ENCODE data around the gene KNCN.

KNCN gene

DNA sequence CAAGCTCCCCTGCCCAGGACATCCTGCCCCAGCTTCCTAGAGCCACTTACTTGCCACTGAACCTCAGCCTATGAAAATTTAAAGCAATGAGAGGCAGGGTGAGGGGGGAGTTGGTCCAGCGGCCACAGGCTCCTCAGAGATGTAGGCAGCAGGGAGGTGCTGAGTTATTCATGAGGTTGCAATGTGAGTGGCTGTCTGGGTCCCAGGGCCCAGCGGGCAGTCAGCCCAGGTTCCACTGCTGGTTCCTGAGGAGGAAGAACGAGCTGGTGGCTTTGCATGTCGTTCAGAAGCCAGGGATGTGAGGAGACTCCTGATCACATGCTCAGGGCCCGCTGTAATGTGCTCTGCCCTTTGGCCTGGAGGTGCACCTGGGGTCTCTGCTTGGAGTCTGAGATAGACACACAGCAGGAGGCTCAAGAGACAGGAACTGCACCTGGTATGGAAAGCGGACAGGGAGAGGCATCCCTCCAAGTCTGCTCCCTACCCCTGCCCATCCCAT lies at the start of gene KNCN:
KNCN (minus strand) TSS at position 51 of the 499 bp plus-strand sequence. CDS start 432 bp downstream, outside the sequence.
- no peak for DNase-seq

DNA sequence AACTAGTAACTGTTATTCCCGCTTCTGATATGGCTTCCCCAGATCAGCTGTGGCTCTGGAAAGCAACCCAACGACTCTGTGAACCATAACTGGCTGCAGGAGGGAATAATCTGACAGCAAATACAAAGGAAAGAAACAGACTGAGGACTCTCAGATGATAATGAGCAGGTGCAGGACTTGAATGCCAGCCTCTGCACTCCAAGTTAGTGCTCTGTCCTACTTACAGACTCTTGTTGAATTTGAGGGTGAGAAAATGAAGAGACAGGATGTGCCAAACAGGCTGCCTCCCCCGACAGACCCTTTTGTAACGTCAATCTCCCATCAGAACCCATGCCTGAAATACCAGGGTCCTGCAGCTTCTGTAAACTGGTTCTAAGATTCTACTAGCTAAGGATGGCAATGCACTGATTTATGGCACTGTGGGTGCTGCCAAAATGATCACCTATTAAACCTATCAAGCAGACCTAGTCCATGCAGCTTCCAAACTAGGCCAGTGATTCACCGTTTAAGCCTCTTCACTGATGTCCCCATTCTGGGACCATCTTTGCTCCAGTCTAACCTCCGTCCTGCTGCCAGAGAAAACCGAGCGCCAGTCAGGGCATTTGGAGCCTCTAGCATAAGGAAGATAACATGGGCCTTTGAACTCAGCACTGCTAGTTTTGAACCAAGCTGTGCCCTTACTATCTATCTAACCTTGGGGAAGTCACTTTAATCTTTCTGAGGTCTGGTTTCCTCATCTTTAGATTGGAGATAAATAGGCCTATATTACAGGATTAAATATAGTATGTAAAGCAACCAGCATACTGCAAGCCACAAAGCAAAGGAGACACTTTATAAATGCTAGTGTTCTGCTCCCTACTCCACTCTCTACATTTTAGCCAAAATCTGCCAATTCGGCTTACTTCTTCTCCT lies 47.9 kb upstream of the KNCN start:
- DNase-seq: no peak

DNA sequence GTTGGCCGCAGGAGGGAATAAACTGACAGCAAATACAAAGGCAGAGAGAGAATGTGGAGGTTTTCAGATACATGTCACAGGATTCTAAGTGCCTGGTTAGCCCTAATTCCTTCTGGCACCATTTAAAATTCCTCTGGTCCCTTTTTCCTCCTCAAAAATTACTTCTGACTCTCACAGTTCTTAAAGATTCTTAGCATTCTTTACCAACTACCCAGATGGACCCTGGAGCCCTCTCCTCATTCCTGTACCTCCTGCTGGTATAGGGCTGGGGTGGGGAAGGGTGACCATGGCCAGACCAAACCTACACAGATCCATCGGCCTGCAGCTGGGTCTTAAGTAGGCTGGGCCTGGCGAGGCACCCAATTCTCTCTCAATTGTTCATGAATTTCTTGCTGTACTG lies 45.4 kb upstream of the KNCN start:
- DNase-seq: no peak

DNA sequence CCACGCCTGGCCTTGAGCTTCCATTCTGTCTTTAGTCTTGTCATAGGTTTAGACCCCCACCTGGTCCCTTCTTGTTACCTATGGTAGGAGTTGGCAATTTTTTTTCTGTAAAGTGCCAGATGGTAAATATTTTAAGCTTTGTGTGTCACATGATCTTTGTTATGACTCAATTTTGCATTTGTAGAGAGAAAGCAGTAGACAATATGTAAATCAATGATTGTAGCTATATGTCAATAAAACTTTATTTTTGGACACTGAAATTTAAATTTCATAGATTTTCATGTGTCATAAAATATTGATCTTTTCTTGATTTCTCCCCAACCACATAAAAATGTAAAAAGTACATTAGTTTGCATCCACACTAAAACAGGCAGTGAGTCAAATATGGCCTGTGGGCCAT lies 44.6 kb upstream of the KNCN start:
- no peak for DNase-seq

DNA sequence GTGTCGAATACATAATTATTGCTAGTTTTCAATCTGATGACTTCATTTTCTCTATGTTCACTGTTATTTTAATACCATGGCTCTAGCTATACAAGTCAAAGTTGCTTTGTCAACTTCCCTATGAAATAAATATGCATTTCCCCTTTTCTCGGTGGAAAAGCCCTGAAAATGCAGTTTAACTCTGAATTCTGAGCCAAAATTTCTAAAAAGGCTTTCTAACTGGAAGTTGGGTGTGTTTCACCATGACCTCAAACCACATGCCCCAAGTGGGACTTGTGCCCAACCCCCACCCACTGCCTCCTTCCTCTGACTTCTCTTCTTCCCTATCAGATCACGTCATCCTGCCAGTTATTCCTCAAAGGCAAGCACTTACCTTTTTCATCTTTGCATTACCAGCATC lies 43.7 kb upstream of the KNCN start:
- no peak for DNase-seq

DNA sequence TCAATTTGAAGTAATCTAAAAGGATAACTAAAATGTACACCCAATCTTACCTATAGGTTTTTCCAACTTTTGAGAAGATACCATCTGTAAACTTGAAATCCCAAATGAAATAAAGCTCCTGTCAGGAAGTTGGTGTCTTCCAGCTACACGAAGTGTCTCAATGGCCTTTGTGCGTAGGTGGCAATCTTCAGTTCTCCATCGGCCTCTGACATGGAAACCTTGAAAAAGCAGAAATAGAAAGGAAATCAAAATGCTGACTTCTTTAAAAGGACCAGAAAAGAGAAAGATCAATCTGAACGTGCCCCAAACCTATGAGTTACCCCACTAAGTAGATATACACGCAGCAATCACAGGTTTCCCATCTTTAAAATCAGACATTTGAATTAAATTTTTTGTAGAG lies 42.6 kb upstream of the KNCN start:
- DNase-seq: no peak

DNA sequence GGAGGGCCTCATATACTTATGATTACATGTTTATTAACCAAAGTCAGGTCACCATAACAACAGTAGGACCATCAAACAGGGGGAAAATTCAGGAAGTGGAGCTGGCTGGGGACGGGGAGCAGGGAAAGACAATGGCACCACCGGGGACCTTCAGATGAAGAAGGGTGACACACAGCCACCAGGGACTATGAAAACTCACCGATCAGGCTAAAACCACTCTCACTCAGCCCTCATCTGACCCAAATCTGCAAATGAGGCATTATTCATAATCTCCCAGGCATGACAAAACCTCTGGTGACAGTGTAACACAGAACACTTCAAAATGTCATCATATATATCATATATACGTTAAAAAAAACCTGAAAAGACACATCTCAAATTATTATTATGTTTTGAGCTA lies 41.4 kb upstream of the KNCN start:
- no peak for DNase-seq

DNA sequence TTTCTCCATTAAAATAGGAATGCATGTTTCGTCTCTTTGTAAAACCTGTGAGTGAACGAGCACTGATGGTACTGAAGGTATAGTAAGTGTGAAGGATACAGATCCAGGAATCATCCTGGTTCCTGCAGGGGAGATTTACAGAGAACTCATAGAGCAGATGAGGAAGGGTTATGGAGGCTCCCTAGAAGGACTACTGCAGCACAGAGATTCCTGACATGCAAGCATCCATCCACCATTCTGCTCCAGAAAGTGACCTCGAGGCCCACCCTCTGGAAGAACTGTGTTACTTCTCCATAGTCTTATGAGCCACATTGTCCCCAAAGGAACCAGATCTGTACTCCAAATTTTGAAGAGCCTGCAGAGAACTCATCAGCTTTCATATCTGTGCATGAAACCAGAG lies 38.1 kb upstream of the KNCN start:
- DNase-seq: no peak

DNA sequence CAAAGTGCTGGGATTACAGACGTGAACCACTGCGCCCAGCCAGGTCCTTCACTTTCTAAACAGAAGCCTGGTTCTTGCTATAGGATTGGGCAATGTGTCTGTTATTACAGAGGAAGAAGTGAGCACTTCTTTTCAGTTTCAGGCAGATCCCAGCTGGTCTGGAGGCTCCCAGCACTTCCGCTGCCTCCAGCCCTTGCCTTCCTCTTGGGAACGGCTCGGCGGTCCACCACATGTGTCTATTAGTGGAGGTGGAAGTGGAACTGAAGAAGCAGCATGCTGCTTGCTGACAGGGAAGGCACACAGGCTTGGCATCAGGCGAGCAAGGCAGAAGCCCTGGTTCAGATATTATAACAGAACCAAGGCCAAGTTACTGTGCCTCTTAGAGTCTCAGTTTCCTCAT lies 35.6 kb upstream of the KNCN start:
- DNase-seq: no peak

DNA sequence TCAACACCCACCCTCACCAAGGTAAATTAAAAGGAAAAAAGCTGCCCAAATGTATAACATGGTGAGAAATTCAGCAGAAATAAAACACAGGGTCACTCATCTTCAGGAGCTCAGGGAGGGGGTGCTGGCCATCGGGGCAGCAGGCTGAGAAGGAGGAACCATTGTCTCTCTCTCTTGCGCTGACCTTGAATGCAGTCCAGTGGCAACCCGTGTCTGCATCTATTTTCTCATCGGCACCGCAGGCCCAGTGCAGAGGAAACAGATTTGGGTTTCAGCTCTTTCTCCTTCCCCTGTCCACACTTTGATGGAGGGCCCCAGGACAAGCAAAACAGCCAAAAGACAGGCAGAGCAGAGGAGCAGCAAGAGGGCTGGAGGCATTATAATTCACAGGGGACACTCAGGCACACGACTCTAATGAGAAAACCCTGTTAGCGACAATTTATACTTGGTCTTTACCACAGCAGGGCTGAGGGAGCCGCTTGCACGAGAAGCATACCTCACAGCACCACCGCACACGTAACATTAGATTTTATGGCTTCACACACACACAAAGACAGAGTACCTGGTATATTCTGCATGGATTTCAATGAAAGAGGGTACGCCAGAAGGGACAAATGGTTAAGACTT lies 34.0 kb upstream of the KNCN start:
- DNase-seq: no peak

DNA sequence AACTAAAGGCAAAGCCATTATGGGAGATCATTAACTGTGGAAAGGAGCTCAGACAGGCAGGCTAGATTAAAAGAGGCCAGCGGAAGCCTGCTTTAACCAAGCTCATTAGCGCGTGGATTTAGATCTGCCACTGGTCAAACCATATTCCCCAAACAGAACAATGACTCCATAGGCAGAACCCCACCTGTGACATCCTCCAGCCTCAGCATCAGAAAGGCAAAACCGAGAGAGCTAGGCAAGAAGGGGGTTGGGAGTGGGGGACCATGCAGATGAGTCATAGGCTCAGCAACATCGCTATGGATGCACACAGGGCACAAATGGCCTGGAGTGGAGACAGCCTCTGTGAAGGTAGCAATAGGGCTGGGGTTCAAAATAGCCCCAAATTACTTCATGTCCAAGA lies 32.0 kb upstream of the KNCN start:
- no peak for DNase-seq

DNA sequence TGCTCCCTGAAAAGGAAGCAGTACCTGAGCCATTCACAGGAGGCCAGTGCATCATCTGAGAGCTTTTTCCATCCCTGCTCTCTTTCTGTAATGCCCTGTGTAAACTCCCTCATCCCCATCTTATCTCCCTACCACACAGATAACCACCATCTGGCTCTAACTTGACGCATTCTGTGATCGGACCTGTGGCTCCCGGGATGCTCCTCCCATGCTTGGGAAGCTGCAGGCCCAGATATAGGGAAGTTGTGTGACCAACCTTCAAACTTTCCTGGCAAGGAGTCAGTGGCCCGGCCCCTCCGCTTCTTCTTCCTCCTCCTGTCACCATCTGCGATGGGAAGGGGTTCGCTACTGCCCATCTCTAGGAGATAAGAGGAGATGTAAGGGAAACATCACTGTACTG lies 31.5 kb upstream of the KNCN start:
- no peak for DNase-seq

DNA sequence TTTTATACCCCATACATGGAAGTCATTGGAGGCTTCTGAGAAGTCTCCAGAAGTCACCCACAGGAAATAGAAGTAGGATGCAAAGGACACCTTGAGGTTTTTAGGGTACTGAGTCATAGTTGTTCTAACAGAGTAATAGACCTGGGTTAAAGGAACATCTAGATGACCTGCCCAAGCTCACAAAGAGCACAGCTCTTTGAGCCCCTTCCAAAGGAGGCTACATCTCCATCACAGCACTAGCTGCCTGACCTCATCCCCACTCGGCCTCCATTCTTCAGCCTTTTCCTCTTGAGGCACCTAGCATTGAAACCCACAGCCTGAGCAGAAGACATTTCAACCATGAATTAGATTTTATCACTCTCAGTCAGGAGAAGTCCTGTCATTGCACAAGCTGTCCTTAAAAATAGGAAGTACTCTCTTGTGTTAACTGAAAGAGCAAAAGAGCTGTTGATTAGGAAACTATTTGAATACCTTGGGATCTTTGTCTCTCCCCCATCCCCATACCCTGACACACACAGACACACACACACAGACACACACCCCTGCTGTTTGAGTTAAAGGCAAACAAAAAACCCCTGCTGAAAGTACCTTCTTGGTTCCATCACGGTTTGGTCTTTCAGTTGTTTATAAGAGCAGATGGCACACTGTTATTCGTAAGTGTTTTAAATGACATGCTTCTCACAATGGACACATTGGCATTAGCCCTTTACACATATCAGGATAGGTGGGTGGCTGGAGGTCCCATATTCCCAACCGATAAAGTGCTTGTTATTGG lies 30.4 kb upstream of the KNCN start:
- no peak for DNase-seq

DNA sequence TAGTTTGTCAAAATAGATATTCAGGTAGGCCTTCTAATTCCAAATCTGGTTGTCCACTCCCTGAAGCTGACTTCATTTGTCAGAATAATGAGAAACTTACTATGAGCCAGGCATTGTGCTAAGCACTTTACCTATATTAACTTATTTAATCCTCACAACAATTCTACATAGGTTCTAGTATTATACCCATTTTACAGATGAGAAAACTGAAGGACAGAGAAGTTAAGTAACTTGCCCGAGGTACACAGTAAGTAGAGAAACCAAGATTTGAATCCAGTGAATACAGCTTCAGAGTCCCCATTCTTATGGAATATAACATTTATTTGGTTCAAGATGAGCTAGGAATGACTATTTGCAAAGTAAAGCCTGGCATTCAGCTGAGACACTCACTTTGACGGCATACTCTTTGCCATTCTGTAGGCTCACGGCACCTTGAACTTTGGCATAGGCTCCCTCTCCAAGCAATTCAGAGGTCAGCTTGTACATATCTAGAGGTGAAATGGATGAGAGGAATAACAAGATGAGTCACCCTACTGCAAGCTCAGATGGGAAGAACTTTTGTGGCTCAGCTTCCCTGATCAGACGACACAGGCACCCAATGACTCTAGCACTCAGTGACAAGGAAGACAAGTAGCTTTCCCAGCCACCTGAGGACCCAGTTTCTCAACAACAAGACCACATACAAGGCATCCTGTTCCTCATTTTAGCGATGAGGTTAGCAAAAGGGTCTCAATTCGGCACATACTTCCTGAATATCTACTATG lies 28.9 kb upstream of the KNCN start:
- DNase-seq: no peak

DNA sequence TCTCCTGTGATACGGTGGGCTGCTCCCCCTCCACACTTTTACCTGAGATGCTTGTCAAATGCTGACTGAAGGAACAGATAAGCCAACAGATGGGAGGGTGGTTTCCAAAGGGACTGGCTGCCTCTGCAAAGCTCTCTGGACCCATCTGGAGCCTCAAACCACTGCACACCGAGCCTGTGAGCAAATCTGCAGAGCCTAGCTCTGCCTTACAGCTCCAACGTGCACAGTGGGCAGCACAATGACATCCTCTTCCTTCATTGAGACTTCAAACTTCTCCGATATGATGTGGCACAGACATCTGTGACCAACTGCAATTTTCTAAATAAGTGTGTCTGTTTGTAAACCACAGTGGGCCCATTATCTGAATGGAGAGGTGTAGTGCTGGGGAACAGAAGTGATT lies 26.2 kb upstream of the KNCN start:
- DNase-seq: no peak

DNA sequence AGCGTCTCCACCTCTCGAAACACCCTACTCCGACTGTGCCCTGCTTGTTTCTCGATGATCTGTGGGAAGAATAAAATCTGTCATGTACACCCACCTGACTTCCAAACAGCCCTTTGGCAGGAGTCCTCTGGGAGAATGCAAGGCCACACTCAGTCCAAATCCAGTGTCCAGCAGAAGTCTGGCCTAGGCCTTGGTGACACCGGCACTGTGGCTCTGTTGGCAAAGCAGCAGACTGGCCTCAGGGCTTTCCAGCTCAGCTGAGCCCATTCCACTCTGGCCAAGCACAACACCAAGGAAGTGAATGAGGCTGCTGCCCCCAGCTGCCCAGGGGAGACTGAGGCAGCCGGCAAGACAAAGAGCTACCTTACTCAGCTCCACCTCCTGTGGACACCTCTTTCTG lies 25.1 kb upstream of the KNCN start:
- no peak for DNase-seq

DNA sequence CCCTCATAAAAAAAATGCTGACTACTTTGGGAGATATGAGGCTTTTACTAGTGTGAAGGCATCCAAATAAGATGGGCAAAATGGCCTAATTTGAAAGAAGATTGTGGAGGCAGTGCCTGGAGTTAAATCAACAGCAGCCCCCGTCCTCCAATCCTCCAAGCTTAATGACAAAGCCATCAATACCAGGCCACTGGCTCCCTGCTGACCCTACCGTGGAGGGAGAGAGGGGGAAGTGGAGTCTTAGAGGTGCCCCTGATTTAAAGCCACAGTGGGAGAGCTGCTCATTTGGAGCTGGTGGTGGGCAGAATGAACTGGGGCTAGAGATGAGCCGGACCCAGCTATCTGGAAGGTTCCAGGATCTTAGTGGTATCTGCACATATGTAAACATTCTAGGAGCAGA lies 24.3 kb upstream of the KNCN start:
- DNase-seq: no peak

DNA sequence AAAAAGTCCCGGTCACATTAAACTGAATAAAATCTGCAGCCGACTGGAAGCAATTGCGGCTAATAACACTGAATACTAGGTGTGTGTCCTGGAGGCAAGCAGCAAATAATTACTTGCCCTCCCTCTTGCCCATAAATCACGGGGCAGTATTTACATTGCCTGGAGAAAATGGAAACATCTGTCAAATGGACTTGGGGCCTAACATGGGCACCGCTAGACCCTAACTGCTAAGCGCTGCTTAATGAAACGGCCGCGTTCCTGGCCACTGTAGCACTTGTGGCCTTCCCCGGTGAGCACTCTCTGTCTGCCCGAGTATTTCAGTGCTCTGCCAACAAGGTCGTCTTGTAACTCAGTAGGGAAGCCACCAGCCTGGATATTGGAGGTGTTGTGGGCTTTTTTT lies 23.9 kb upstream of the KNCN start:
- no peak for DNase-seq

DNA sequence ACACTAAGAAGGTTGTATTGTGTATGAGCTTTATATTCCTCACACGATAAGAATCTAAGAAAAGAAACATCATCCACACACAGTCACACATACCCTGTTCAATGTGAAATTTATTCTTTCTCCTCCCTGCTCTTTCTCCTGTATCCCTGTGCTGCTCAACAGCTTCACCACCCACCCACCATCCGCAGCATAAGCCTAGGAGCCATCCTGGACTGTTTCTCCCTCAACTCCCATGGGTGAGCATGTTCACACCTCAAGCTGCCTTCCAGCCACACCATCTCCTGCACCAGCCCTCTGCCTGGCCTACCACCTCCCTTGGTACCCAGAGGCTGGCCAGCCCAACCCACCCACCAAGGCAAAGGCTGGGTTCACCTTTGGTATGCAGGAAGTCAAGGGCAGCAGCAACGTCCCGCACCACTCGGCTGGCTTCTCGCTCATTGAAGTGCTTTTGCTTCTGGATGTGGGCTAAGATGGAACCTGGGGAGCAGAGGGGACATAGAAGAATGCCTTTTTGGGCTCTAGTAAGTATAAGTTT lies 20.3 kb upstream of the KNCN start:
- no peak for DNase-seq

DNA sequence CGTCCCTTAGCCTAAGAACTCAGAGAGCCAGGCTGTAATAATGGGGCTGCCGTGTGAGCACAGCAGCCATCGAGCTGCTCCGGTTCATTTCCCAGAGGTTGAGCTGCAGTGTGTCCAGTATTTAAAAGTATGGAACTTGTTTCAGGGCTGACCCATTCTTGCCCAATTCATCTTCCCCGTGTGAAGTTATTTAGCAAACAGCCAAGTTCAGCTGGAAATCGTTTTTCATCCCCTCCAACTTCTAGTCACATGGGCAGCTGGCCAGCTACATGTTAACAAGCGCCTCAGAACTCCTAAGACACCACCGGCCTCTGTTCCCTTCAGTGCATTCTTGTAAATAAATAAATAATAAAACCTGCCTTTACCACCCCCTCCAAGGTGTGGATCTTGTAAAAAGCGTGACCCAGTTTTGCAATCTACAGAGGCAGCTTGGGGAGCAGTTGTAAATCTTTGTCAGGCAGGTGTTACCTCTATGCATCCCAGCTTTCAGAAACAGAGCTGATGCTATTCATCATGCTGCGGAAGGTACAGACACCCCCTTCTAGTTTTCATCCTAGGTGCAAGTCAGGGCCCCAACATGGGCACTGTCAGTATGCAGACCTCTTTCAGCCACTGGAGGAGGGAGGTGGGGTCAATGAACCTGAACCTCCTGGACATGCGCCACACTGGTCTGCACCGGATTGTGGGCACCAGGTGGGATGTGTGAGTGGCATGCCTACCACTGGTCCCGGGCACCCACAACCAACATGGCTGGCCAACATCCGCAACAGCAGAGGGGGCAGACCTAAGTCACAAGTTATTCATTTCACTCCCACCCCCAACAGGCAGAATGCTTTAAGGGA lies 18.7 kb upstream of the KNCN start:
- DNase-seq: no peak

DNA sequence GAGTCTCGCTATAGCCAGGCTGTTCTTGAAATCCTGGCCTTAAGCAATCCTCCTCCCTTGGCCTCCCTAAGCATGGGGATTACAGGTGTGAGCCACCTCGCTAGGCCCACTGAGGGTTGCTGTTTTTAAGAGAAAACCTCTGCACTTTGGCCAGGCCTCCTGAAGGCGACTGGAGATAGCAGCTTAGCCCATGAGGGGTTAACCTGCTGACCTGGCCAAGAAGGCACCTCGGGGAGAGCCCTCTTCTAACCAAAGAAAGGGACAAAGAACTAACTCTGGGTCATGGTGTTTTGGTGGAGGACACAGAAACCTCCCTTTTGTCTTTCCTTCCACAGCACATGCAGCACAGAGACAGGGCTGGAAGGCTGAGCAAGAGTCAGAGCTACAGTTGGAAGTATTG lies 17.7 kb upstream of the KNCN start:
- DNase-seq: no peak

DNA sequence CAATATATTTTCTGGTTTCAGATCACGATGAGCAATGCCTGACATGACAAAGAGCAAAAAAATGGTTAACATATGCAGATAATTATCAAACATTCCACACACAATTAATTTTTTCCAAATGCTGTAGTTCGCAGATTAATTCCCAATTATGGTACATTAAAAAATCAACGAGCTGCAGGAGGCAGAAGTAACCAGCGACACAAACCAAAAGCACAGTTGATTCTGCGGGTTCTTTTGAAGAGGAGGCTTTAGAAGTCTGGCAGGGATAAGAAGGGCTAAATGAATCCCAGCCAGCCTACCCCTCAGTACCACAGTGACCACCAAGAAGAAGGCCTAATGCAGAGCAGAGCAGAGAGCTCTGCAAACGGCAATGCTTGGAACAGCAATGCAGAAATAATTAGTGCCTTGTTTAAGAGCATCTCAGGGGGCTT lies 17.0 kb upstream of the KNCN start:
- DNase-seq: no peak
